GM10266 (cell line): Measurements from ENCODE around the gene EDC3.
A peak's percentile ranks its signal among the peaks of the same experiment; 100 is the strongest.
"Not testable (repeated sequence)": the region's sequence is repeated elsewhere in the genome, so short reads cannot be mapped to it uniquely, and the experiment has no call there.

Experiments used
- DNase-seq: peaks from one replicate; pipeline ENCODE4 v3.0.0; 2012; ENCODE audit errors: extremely low spot score
- CTCF ChIP-seq: IDR thresholded peaks from 2 replicates; pipeline ENCODE4 v1.5.1; 2012; ENCODE audit warnings: mild to moderate bottlenecking, low read depth; ENCODE audit not compliant: control insufficient read depth, insufficient read depth; ENCODE audit errors: missing control alignments

EDC3 gene

GRCh38 chr15:74605795-74606150 lies 90.1 kb downstream of the EDC3 start:
- no peak for DNase-seq
- TF ChIP-seq CTCF = no peak

- no peak for DNase-seq
- no peak for TF ChIP-seq CTCF
Measured at GRCh38 chr15:74604983-74605794, 90.6 kb downstream of the EDC3 start.

- TF ChIP-seq CTCF = no peak
- DNase-seq = no peak
Measured at GRCh38 chr15:74603789-74604705, 91.8 kb downstream of the EDC3 start.

- no peak for DNase-seq
- TF ChIP-seq CTCF = no peak
Measured at GRCh38 chr15:74603026-74603788, 92.6 kb downstream of the EDC3 start.

GRCh38 chr15:74599156-74599555 lies 96.7 kb downstream of the EDC3 start:
- DNase-seq = no peak
- no peak for TF ChIP-seq CTCF

- no peak for TF ChIP-seq CTCF
Measured at GRCh38 chr15:74598126-74598842, 97.5 kb downstream of the EDC3 start.

GRCh38 chr15:74597146-74597705 lies 98.6 kb downstream of the EDC3 start:
- not testable (repeated sequence) for DNase-seq

More at GRCh38 chr15:74598126-74598842, 97.5 kb downstream of the EDC3 start:
- DNase-seq = peak; percentile 96

- not testable (repeated sequence) for DNase-seq
Measured at GRCh38 chr15:74596736-74597135, 99.1 kb downstream of the EDC3 start.
